SU-DHL-6 (cell line): ENCODE measurements around the gene FURIN.

Experiments
- H2AFZ ChIP-seq: fragments of 200-600 bp; sonication (generic); 2 replicates; pipeline ENCODE4 v1.6.1; 2014; ENCODE audit warnings: low read depth, mild to moderate bottlenecking, moderate library complexity, mixed read lengths, antibody characterized with exemption, low read length; ENCODE audit not compliant: severe bottlenecking
- H3F3A ChIP-seq: fragments of 200-600 bp; shearing (Covaris generic); 2 replicates; pipeline ENCODE4 v1.6.0; 2016; ENCODE audit warnings: antibody characterized with exemption, mild to moderate bottlenecking; ENCODE audit not compliant: insufficient read depth
- H3K27ac ChIP-seq: fragments of 200-600 bp; sonication (generic); 2 replicates; pipeline ENCODE4 v1.5.1; 2016; ENCODE audit warnings: low read depth, mild to moderate bottlenecking, low read length, moderate library complexity, mixed read lengths
- H3K27me3 ChIP-seq: fragments of 200-600 bp; sonication (generic), shearing (Covaris generic); 2 replicates; pipeline ENCODE4 v1.6.0; 2014; ENCODE audit warnings: mild to moderate bottlenecking, low read length
- H3K36me3 ChIP-seq: fragments of 200-600 bp; sonication (generic); 2 replicates; pipeline ENCODE4 v1.6.1; 2014; ENCODE audit warnings: mild to moderate bottlenecking, low read length, mixed read lengths
- H3K4me2 ChIP-seq: fragments of 300-600, 200-600 bp; shearing (Covaris generic), sonication (generic); 2 replicates; pipeline ENCODE4 v1.6.0; 2014; ENCODE audit warnings: low read length, low read depth, mild to moderate bottlenecking; ENCODE audit not compliant: poor library complexity, severe bottlenecking
- H3K4me3 ChIP-seq: fragments of 200-600 bp; sonication (generic); 2 replicates; pipeline ENCODE4 v1.5.1; 2014; ENCODE audit warnings: antibody characterized with exemption, low read length, mild to moderate bottlenecking, mixed read lengths; ENCODE audit not compliant: insufficient read depth, poor library complexity, severe bottlenecking
- H3K79me2 ChIP-seq: fragments of 200-600 bp; sonication (generic); 2 replicates; pipeline ENCODE4 v1.6.1; 2014; ENCODE audit warnings: mild to moderate bottlenecking, low read length, moderate library complexity; ENCODE audit not compliant: insufficient read depth
- H3K9ac ChIP-seq: fragments of 200-600 bp; sonication (generic); 2 replicates; pipeline ENCODE4 v1.7.0; 2014; ENCODE audit warnings: mild to moderate bottlenecking, low read length
- H3K9me2 ChIP-seq: fragments of 200-600 bp; sonication (generic); replicated peaks from 2 replicates; pipeline ENCODE4 v1.6.1; 2014; ENCODE audit warnings: low read length; ENCODE audit not compliant: insufficient read depth
- H3K9me3 ChIP-seq: fragments of 200-600 bp; sonication (generic); 2 replicates; pipeline ENCODE4 v1.6.1; 2014; ENCODE audit warnings: low read length, mixed read lengths; ENCODE audit not compliant: insufficient read depth
- H4K20me1 ChIP-seq: fragments of 200-600 bp; sonication (generic); 2 replicates; pipeline ENCODE4 v1.6.1; 2014; ENCODE audit warnings: low read depth, mild to moderate bottlenecking, antibody characterized with exemption, low read length, moderate library complexity, mixed read lengths
- CTCF ChIP-seq: fragments of 200-600 bp; sonication (generic); IDR thresholded peaks from one replicate; pipeline ENCODE4 v1.5.1; 2017; ENCODE audit warnings: antibody characterized with exemption, mild to moderate bottlenecking, low read length, moderate library complexity; ENCODE audit not compliant: insufficient read depth, poor library complexity, severe bottlenecking
- EZH2phosphoT487 ChIP-seq: fragments of 200-600 bp; sonication (generic), shearing (Covaris generic); conservative IDR thresholded peaks from 2 replicates; pipeline ENCODE4 v1.6.1; 2018; ENCODE audit warnings: mild to moderate bottlenecking, antibody characterized with exemption, low read length, moderate library complexity, mixed read lengths

FURIN gene

GRCh38 chr15:90883526-90883975, 15.2 kb downstream of the FURIN start:
- no peak overlapping the region for H2AFZ ChIP-seq
- H3K36me3 ChIP-seq, result no peaks in the 10 kb centered on the region
- H3K9me3 ChIP-seq, result no peaks in the 10 kb centered on the region
- no peak overlapping the region for H3K27ac ChIP-seq
- H3F3A ChIP-seq, result no peaks in the 10 kb centered on the region
- TF ChIP-seq CTCF, result no peak
- TF ChIP-seq EZH2phosphoT487, result no peak
- no peaks in the 10 kb centered on the region for H3K27me3 ChIP-seq
- no peaks in the 10 kb centered on the region for H3K9me2 ChIP-seq
- H4K20me1 ChIP-seq, result no peaks in the 10 kb centered on the region
- no peak overlapping the region for H3K9ac ChIP-seq
- H3K4me3 ChIP-seq, result no peak overlapping the region
- H3K4me2 ChIP-seq, result no peak overlapping the region
- no peaks in the 10 kb centered on the region for H3K79me2 ChIP-seq

GRCh38 chr15:90883976-90884718, 15.8 kb downstream of the FURIN start, which contains the start of gene FES:
TSS of gene FES (plus strand) at chr15:90884504. CDS start at chr15:90885046, 542 bp downstream.
- no peak within 1 kb of the TSS for H3K27ac ChIP-seq
- no peaks in the 10 kb centered on the region for H3K27me3 ChIP-seq
- no peaks in the 10 kb centered on the region for H3K36me3 ChIP-seq
- no peak within 1 kb of the TSS for H2AFZ ChIP-seq
- TF ChIP-seq CTCF, result no peak
- TF ChIP-seq EZH2phosphoT487, result no peak
- no peak within 1 kb of the TSS for H3K4me3 ChIP-seq
- H3K9ac ChIP-seq, result no peak within 1 kb of the TSS
- H3K79me2 ChIP-seq, result no peaks in the 10 kb centered on the region
- no peaks in the 10 kb centered on the region for H3F3A ChIP-seq
- H4K20me1 ChIP-seq, result no peaks in the 10 kb centered on the region
- H3K9me3 ChIP-seq, result no peaks in the 10 kb centered on the region
- H3K4me2 ChIP-seq, result no peak within 1 kb of the TSS
- H3K9me2 ChIP-seq, result no peaks in the 10 kb centered on the region

GRCh38 chr15:90884719-90885431, 16.5 kb downstream of the FURIN start:
- no peak overlapping the region for H3K27ac ChIP-seq

More at GRCh38 chr15:90884719-90885431, 16.5 kb downstream of the FURIN start:
- TF ChIP-seq EZH2phosphoT487, result no peak
- no peak for TF ChIP-seq CTCF
- Histone ChIP-seq H2AFZ (no peak overlapping the region), H3K27me3 (no peaks in the 10 kb centered on the region), H3K9ac (no peak overlapping the region), H3K79me2 (no peaks in the 10 kb centered on the region), H3K9me3 (no peaks in the 10 kb centered on the region), H3K9me2 (no peaks in the 10 kb centered on the region), H3K36me3 (no peaks in the 10 kb centered on the region), H4K20me1 (no peaks in the 10 kb centered on the region), H3F3A (no peaks in the 10 kb centered on the region), H3K4me2 (no peak overlapping the region), H3K4me3 (no peak overlapping the region)
